HG03280 (cell line): ENCODE results near the gene POLR3A.
"Not testable (repeated sequence)": the region's sequence is repeated elsewhere in the genome, so short reads cannot be mapped to it uniquely, and the experiment has no call there.

Experiments
- ATAC-seq: cut with Tn5 transposase; IDR thresholded peaks from one replicate; pipeline ENCODE4 v1.9.1; 2021; ENCODE audit warnings: mild to moderate bottlenecking, moderate library complexity; ENCODE audit not compliant: unreplicated experiment

The POLR3A gene

GRCh38 chr10:78025685-78026364, 3.5 kb downstream of the POLR3A start:
- ATAC-seq: no peak

DNA sequence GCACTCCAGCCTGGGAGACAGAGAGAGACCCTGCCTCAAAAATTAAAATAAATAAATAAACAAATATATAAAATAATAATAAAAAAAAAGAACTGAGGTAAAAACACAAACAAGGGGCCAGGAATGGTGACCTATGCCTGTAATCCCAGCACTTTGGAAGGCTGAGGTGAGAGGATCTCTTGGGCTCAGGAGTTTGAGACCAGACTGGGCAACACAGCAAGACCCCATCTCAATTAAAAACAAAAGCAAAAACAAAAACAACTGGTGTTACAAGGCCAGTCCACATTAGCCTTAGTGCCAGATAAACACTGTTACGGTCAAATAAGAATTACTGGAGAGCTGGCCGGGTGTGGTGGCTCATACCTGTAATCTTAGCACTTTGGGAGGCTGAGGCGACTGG, 5.6 kb downstream of the POLR3A start:
- ATAC-seq: no peak

DNA sequence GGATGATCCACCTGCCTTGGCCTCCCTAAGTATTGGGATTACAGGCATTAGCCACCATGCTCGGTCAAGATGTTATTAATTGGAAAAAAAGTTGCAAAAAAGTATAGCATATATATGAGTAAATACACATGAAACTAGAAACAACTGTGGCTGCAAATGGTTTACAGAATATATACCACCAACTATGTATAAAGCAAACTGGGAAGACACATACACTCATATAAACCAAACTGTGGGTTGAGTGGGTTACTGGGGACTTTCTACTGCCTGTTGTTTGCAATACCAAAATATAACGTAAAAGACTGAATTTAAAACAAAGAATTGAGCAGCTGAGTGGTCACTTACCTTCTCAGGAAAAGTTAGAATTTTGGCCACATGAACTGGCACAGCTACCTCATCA, 8.1 kb downstream of the POLR3A start:
- ATAC-seq: no peak

DNA sequence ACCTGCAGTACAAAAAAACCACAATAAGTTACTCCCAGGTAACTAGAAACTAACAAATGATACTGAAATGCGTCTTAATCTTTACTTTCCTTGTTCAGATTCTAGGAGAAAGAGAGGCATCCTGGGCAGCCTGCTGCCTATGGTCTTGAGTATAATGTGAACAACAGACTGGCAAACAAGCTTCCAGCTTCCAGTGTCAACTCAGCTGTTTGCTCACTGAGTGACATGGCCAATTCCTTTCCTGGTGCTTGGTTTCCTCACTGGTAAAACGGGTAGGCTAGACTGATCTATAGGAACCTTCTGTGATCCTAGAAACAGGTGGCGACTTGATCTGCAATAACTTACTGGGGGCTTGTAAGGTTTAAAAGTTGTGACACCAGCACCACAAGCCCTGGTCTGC, 10.1 kb downstream of the POLR3A start:
- no peak for ATAC-seq

DNA sequence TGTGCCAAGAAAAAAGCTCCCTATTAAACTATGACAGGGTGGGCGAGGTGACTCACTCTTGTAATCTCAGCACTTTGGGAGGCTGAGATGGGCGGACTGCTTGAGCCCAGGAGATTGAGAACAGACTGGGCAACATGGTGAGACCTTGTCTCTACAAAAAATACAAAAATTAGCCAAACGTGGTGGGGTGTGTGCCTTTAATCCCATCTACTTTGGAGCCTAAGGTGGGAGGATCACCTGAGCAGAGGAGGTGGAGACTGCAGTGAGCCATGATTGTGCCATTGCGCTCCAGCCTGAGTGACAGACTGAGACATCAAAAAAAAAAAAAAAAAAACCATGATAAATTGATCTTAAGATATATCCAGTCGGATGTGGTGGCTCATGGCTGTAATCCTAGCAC, 11.5 kb downstream of the POLR3A start:
- no peak for ATAC-seq

GRCh38 chr10:78015546-78015945, 13.8 kb downstream of the POLR3A start:
- ATAC-seq: no peak

- no peak for ATAC-seq
These were observed 15.8 kb downstream of the POLR3A start for GRCh38 chr10:78013564-78013963.

DNA sequence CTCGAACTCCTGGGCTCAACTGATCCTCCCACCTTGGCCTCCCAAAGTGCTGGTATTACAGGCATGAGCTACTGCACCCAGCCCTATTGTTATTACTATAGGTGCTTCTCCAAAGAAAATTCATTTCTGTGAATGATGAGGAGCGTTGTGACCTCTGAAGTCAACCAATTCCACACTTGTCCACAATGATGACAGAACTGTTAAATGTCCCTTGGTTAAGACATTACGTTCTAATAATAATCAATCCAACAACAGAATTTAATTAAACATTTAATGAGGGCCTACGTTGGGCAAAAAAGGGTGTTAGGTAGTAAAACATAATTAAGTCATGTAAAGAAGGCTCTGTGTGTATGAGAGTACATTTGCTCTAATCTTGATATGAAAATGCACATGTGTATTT, 18.2 kb downstream of the POLR3A start:
- no peak for ATAC-seq

GRCh38 chr10:78010278-78010677, 19.0 kb downstream of the POLR3A start:
- ATAC-seq: no peak

DNA sequence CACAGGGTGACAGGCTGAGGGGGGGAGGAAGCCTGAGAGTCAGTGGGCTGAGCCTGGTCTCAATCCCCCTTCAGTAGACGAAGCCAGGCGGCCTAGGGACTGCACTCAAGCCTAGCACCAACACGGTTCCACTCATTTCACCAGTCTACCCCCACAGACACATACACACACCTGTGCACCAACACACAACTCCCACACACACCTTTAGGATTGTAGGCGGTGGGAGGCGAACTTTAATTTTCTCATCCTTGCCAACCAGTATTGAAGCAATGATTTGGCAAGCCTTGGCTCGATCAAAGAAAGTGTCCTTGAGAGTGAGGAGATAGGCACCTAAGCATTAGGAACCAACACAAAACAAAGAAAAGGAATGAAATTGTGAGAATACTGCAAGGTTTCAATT, 19.7 kb downstream of the POLR3A start:
- ATAC-seq: no peak

- ATAC-seq: no peak
These were observed 22.1 kb downstream of the POLR3A start for GRCh38 chr10:78007172-78007571.

DNA sequence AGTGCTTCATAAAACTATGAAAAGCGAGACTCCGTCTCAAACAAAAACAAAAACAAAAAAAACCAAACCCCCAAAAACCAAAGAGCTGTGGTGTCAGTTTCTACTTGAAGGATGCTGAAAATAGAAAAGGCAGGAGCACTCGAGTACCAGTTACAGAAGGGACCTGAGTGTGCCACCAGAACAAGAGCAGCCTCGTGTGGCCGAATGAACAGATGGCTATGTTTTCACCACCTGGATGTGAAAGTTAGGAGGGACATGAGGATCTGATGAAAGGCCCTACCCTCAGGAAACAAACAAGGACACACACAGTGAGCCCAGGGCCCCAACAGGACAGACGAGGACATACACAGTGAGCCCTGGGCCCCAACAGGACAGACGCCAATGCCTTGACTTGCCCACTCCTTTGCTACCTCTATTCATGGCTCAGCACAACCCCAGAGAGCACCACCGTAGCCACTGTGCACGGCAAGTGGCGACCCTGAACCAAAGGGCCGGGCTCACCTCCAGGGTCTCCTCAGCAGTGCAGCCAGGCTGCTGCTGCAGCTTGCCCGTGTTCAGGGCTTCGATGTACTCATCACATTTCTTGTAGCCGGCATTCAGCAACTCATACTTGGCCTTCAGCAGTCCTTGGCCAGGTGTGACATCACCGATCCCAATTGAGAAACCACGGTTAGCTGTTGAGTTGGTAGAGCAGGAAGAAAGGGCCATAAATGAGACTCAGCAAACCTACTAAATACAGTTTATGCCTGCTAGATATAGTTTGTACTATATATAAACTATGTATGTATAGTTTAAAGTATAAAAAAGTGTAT, 24.9 kb downstream of the POLR3A start:
- ATAC-seq: no peak

- ATAC-seq: no peak
These were observed 26.6 kb downstream of the POLR3A start for GRCh38 chr10:78002541-78003288.

DNA sequence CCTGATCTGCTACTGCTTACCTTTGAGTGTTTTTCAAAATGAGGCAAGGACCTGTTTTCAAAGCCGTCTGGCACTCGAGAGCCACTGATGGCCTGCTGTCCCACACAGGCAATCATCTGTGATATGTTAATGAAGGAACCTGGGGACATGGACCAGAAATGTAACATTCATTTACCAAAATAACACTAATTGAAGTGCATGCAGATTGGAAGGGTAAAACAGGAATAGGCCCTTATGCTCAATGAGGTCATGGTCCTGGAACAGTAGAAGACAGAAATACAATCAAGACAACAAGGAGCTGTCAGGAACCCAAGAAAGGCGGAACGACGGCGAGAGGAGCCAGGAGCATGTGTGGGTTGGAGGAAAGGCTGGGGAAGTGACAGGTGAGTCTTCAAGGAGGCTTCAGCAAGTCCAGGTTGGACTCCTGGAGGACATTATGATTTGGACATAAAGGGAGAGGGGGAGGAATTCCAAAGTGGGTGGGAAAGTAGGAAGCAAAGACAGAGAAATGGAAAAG, 28.3 kb downstream of the POLR3A start:
- ATAC-seq: no peak

- ATAC-seq: no peak
These were observed 29.1 kb downstream of the POLR3A start for GRCh38 chr10:78000206-78000605.

- not testable (repeated sequence) for ATAC-seq
These were observed 30.5 kb downstream of the POLR3A start for GRCh38 chr10:77998780-77999179.

- no peak for ATAC-seq
These were observed 35.7 kb downstream of the POLR3A start for GRCh38 chr10:77993620-77994019.

DNA sequence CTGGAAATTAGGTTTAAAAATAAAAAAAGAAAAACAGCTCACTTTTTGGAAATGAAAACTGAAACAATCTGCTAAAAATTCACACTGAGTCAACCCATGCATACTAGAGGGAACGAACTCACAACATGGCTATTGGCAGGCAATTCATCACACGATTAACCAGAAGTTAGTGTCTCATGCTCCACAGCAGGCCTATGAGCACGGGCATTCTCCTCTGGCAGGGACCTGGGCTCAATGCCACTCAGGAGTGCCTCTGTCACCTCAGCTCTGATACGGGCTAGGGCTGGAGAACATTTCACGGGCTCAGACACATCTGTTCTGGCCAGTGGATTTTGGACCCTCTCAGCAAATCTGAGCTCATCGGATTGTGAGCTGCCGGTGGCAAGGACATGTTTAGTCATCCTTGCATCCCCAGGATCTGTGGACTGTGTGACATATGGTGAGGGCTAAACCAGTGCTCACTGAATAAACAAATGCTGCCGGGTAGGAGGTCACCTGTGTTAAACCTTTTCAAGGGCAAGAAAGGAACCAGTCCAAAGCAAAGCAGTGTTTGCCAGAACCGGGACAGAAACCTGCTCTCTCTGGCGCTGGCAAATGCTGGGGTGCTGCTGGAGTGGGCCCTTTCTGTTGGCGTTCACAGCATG, 40.1 kb downstream of the POLR3A start:
- ATAC-seq: no peak

DNA sequence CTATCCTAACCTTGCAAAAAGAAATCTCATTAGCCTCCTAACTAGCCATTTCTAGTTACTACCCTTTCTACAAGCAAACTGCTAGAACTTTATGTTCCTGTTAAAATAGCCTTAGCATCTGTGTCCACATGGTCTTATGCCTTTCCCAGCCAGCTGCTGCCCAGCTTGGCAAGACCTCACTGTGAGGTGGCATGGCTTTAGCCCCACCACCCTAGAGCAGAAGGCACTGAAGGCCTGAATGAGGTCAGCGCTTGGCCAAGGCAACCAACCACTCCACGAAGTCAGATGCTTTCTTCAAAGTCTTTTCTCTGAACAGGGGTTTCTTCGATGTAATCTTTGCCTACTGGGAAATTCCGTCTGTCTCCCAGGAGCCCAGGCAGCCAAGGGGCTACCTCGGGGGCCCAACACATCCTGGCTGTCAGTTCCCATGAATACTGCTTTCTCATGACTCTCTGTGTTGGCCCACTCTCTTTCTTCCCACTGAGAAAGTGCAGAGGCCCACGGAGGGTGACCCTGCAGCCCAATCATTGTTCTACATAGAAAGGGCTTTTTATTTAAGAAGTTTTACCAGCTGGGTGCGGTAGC, 41.6 kb downstream of the POLR3A start:
- no peak for ATAC-seq

- no peak for ATAC-seq
These were observed 44.3 kb downstream of the POLR3A start for GRCh38 chr10:77984986-77985385.
